Stimulated activated naive B cell treated with anti-CD40 and anti-IgM and Interleukin-4, amounts not matched to agents 10 μg/mL and 1 μg/mL and 100 μg/mL, for 72 hours (primary cell): ENCODE data around the gene LGALS3BP.

ENCODE experiments used
- ATAC-seq, 2 donors: fragments of 150-1000 bp; cut with Tn5 transposase; replicated peaks; 2 replicates each; pipeline ENCODE4 v1.10.0; 2021; ENCODE audit warnings: moderate library complexity in 1 of 2
- DNase-seq: peaks from one replicate; pipeline ENCODE4 v3.0.0; 2021
- H3K27ac Mint-ChIP-seq: one replicate; pipeline ENCODE4 v1.8.0; 2022; ENCODE audit warnings: mild to moderate bottlenecking, mixed read lengths
- H3K27me3 Mint-ChIP-seq, 2 donors: one replicate each; pipeline ENCODE4 v1.8.0; 2022; ENCODE audit warnings: mixed read lengths in 2 of 2
- H3K36me3 Mint-ChIP-seq, 2 donors: one replicate each; pipeline ENCODE4 v1.8.0; 2022; ENCODE audit warnings: mixed read lengths in 2 of 2, mild to moderate bottlenecking in 1 of 2
- H3K4me1 Mint-ChIP-seq, 2 donors: one replicate each; pipeline ENCODE4 v1.8.0; 2022; ENCODE audit warnings: mixed read lengths in 2 of 2, mild to moderate bottlenecking in 1 of 2
- H3K4me3 Mint-ChIP-seq, 2 donors: one replicate each; pipeline ENCODE4 v1.8.0; 2022; ENCODE audit warnings: mild to moderate bottlenecking in 2 of 2, mixed read lengths in 2 of 2, moderate library complexity in 1 of 2
- H3K9me3 Mint-ChIP-seq, 2 donors: one replicate each; pipeline ENCODE4 v1.8.0; 2022; ENCODE audit warnings: mixed read lengths in 2 of 2, mild to moderate bottlenecking in 1 of 2

The LGALS3BP gene

GRCh38 chr17:79007504-79008381 lies 28.0 kb upstream of the LGALS3BP start:
- no peak for DNase-seq
- ATAC-seq: no peak

GRCh38 chr17:79006794-79007503 lies 27.2 kb upstream of the LGALS3BP start:
- H3K27ac Mint-ChIP-seq: peak overlapping the region; percentile 91
- no peaks in the 10 kb centered on the region for H3K27me3 Mint-ChIP-seq
- peaks cover 38 to 64% of the 10 kb centered on the region in 2 donors for H3K4me1 Mint-ChIP-seq
- peaks cover 5 to 18% of the 10 kb centered on the region in 2 donors for H3K36me3 Mint-ChIP-seq
- no peak for ATAC-seq
- H3K9me3 Mint-ChIP-seq: no peaks in the 10 kb centered on the region
- no peak for DNase-seq
- H3K4me3 Mint-ChIP-seq: no peak overlapping the region

More at GRCh38 chr17:79007504-79008381, 28.0 kb upstream of the LGALS3BP start:
- Mint-ChIP-seq H3K4me3 (peak overlapping the region; percentile 89 to 97), H3K27ac (peak overlapping the region; percentile 97), H3K4me1 (peaks cover 38 to 61% of the 10 kb centered on the region in 2 donors), H3K36me3 (peaks cover 1 to 11% of the 10 kb centered on the region in 2 donors), H3K9me3 (no peaks in the 10 kb centered on the region), H3K27me3 (peaks cover 3% of the 10 kb centered on the region in 2 donors)

GRCh38 chr17:79006046-79006445 lies 26.3 kb upstream of the LGALS3BP start:
- no peak for DNase-seq
- peaks cover 37 to 62% of the 10 kb centered on the region in 2 donors for H3K4me1 Mint-ChIP-seq
- H3K9me3 Mint-ChIP-seq: no peaks in the 10 kb centered on the region
- H3K36me3 Mint-ChIP-seq: peaks cover 6 to 27% of the 10 kb centered on the region in 2 donors
- no peak for ATAC-seq
- H3K27ac Mint-ChIP-seq: peak overlapping the region; percentile 37
- no peaks in the 10 kb centered on the region for H3K27me3 Mint-ChIP-seq
- no peak overlapping the region for H3K4me3 Mint-ChIP-seq

GRCh38 chr17:79005063-79005861 lies 25.5 kb upstream of the LGALS3BP start:
- Mint-ChIP-seq H3K9me3 (no peaks in the 10 kb centered on the region), H3K27ac (no peak overlapping the region), H3K4me1 (peaks cover 36 to 54% of the 10 kb centered on the region in 2 donors), H3K27me3 (no peaks in the 10 kb centered on the region), H3K4me3 (no peak overlapping the region), H3K36me3 (peaks cover 13 to 35% of the 10 kb centered on the region in 2 donors)
- DNase-seq (no peak), ATAC-seq (no peak)

- H3K27ac Mint-ChIP-seq: peak overlapping the region; percentile 71
- DNase-seq: no peak
- H3K4me3 Mint-ChIP-seq: no peak overlapping the region
- peaks cover 33 to 44% of the 10 kb centered on the region in 2 donors for H3K4me1 Mint-ChIP-seq
- H3K27me3 Mint-ChIP-seq: no peaks in the 10 kb centered on the region
- no peak for ATAC-seq
- H3K9me3 Mint-ChIP-seq: no peaks in the 10 kb centered on the region
- H3K36me3 Mint-ChIP-seq: peaks cover 15 to 39% of the 10 kb centered on the region in 2 donors
Observed at GRCh38 chr17:79003661-79004411, 24.1 kb upstream of the LGALS3BP start.

GRCh38 chr17:79002796-79003593 lies 23.3 kb upstream of the LGALS3BP start:
- Mint-ChIP-seq H3K4me1 (peaks cover 25 to 35% of the 10 kb centered on the region in 2 donors), H3K4me3 (no peak overlapping the region), H3K27ac (no peak overlapping the region), H3K27me3 (no peaks in the 10 kb centered on the region), H3K36me3 (peaks cover 15 to 37% of the 10 kb centered on the region in 2 donors), H3K9me3 (no peaks in the 10 kb centered on the region)
- DNase-seq (no peak), ATAC-seq (no peak)

- peak overlapping the region; percentile 10 for H3K27ac Mint-ChIP-seq
- ATAC-seq: no peak
- DNase-seq: no peak
- H3K9me3 Mint-ChIP-seq: no peaks in the 10 kb centered on the region
- H3K4me3 Mint-ChIP-seq: no peak overlapping the region
- peaks cover 19 to 41% of the 10 kb centered on the region in 2 donors for H3K36me3 Mint-ChIP-seq
- no peaks in the 10 kb centered on the region for H3K27me3 Mint-ChIP-seq
- H3K4me1 Mint-ChIP-seq: peaks cover 20 to 28% of the 10 kb centered on the region in 2 donors
Observed at GRCh38 chr17:79002291-79002690, 22.6 kb upstream of the LGALS3BP start.

GRCh38 chr17:79001190-79002020 lies 21.7 kb upstream of the LGALS3BP start:
- Mint-ChIP-seq H3K4me1 (peaks cover 14 to 20% of the 10 kb centered on the region in 2 donors), H3K27me3 (no peaks in the 10 kb centered on the region), H3K36me3 (peaks cover 25 to 45% of the 10 kb centered on the region in 2 donors), H3K4me3 (no peak overlapping the region), H3K9me3 (no peaks in the 10 kb centered on the region), H3K27ac (peak overlapping the region; percentile 84)
- ATAC-seq (no peak), DNase-seq (no peak)

GRCh38 chr17:79000396-79001189 lies 20.9 kb upstream of the LGALS3BP start:
- Mint-ChIP-seq H3K36me3 (peaks cover 28 to 49% of the 10 kb centered on the region in 2 donors), H3K4me1 (peaks cover 7 to 15% of the 10 kb centered on the region in 2 donors), H3K27me3 (no peaks in the 10 kb centered on the region), H3K27ac (peak overlapping the region; percentile 84), H3K9me3 (no peaks in the 10 kb centered on the region), H3K4me3 (no peak overlapping the region)
- no peak for ATAC-seq
- DNase-seq: no peak

- H3K4me3 Mint-ChIP-seq: no peak overlapping the region
- peaks cover 2 to 10% of the 10 kb centered on the region in 2 donors for H3K4me1 Mint-ChIP-seq
- H3K27ac Mint-ChIP-seq: no peak overlapping the region
- no peaks in the 10 kb centered on the region for H3K27me3 Mint-ChIP-seq
- H3K36me3 Mint-ChIP-seq: peaks cover 32 to 56% of the 10 kb centered on the region in 2 donors
- no peak for ATAC-seq
- no peak for DNase-seq
- no peaks in the 10 kb centered on the region for H3K9me3 Mint-ChIP-seq
Observed at GRCh38 chr17:78999947-79000395, 20.2 kb upstream of the LGALS3BP start.

GRCh38 chr17:78999056-78999768 lies 19.5 kb upstream of the LGALS3BP start:
- H3K27me3 Mint-ChIP-seq: no peaks in the 10 kb centered on the region
- no peaks in the 10 kb centered on the region for H3K9me3 Mint-ChIP-seq
- peaks cover 38 to 61% of the 10 kb centered on the region in 2 donors for H3K36me3 Mint-ChIP-seq
- H3K4me3 Mint-ChIP-seq: no peak overlapping the region
- H3K27ac Mint-ChIP-seq: peak overlapping the region; percentile 42
- peaks cover 2 to 10% of the 10 kb centered on the region in 2 donors for H3K4me1 Mint-ChIP-seq
- DNase-seq (no peak), ATAC-seq (no peak)
